K562 (cell line): ENCODE data around the gene LRRC14B. TPM values are rescaled to one million over a fixed set of nuclear protein-coding genes. Genes with fewer than 3 reads are reported as not detected.

Source experiments
- ATAC-seq: fragments of 200-7000 bp; cut with Tn5 transposase; 3 replicates; pipeline ENCODE4 v1.9.1; 2020; ENCODE audit warnings: moderate library complexity
- BruUV-seq: library from RNA; stranded (reverse); fragments of 400-500 nt; replicated peaks from 2 replicates; lab custom pipeline; 2021; lab: Mats Ljungman, UMichigan
- CTCF ChIA-PET: fragments of 300-600 bp; formaldehyde crosslinking; extraction: SDS; loops from one replicate; lab custom pipeline; 2021; ENCODE audit warnings: low intra/inter-chr PET ratio; lab: Yijun Ruan, JAX
- POLR2A ChIA-PET: fragments of 300-600, 350-650 bp; sonication (Branson Sonifier 250); formaldehyde crosslinking; extraction: SDS; loops from one replicate; lab custom pipeline; 2021; ENCODE audit warnings: antibody characterized with exemption, inconsistent platforms; lab: Yijun Ruan, JAX
- DNase-seq, 4 experiments: peaks; one replicate each; pipeline versions ENCODE4 v3.0.0 to v3.0.0-alpha.2; 2011 to 2018; ENCODE audit warnings: low spot score in 3 of 4, mixed read lengths in 3 of 4; ENCODE audit errors: extremely low read depth in 1 of 4
- FAIRE-seq: peaks from 2 replicates; lab custom pipeline; 2011; peaks lifted over from hg19 to GRCh38; lab: Jason Lieb, UNC
- H2AFZ ChIP-seq: 2 replicates; pipeline ENCODE4 v1.6.0; 2011; ENCODE audit warnings: low read depth, low read length, control low read depth, inconsistent platforms
- H3K27ac ChIP-seq: fragments of 200-600 bp; 3 replicates; pipeline ENCODE4 v1.8.0; 2011; ENCODE audit warnings: low read depth, mild to moderate bottlenecking, control low read depth, inconsistent platforms, low read length, moderate library complexity, mixed read lengths; ENCODE audit errors: extremely low read depth
- H3K27me3 ChIP-seq, 2 experiments: fragments of 300-600 bp in 1 of 2; 2 replicates in 1 of 2; 3 replicates in 1 of 2; pipeline versions ENCODE4 v1.6.0 to v1.8.0; 2011; ENCODE audit warnings: inconsistent platforms in 2 of 2, low read length in 2 of 2, mild to moderate bottlenecking in 1 of 2, mixed read lengths in 1 of 2, moderate library complexity in 1 of 2; ENCODE audit not compliant: control insufficient read depth in 2 of 2, insufficient read depth in 2 of 2
- H3K36me3 ChIP-seq: fragments of 300-600 bp; 3 replicates; pipeline ENCODE4 v1.8.0; 2011; ENCODE audit warnings: mild to moderate bottlenecking, low read length, inconsistent platforms; ENCODE audit not compliant: control insufficient read depth, insufficient read depth
- H3K4me1 ChIP-seq, 2 experiments: fragments of 200-600 bp in 1 of 2; replicated peaks in 1 of 2; 2 replicates in 1 of 2; 3 replicates in 1 of 2; pipeline versions ENCODE4 v1.5.1 to v1.8.0; 2011; ENCODE audit warnings: inconsistent platforms in 2 of 2, low read length in 2 of 2, mild to moderate bottlenecking in 1 of 2, mixed read lengths in 1 of 2, moderate library complexity in 1 of 2; ENCODE audit not compliant: control insufficient read depth in 2 of 2, insufficient read depth in 2 of 2
- H3K4me2 ChIP-seq: 2 replicates; pipeline ENCODE4 v1.6.1; 2011; ENCODE audit warnings: low read length, control low read depth, inconsistent platforms, mixed read lengths; ENCODE audit not compliant: insufficient read depth
- H3K4me3 ChIP-seq: fragments of 200-600 bp; sonication (generic), shearing (Covaris generic); 2 replicates; pipeline ENCODE4 v1.5.1; 2016; ENCODE audit warnings: control low read depth, inconsistent platforms
- H3K79me2 ChIP-seq: fragments of 200-600 bp; 3 replicates; pipeline ENCODE4 v1.8.0; 2011; ENCODE audit warnings: low read length, inconsistent platforms; ENCODE audit not compliant: control insufficient read depth, insufficient read depth
- H3K9ac ChIP-seq, 2 experiments: 2 replicates each; pipeline versions ENCODE4 v1.6.0 to v1.6.1; 2011; ENCODE audit warnings: low read depth in 2 of 2, low read length in 2 of 2, control low read depth in 1 of 2, inconsistent platforms in 1 of 2, mild to moderate bottlenecking in 1 of 2, mixed read lengths in 1 of 2; ENCODE audit not compliant: insufficient read depth in 1 of 2
- H3K9me1 ChIP-seq: one replicate; pipeline ENCODE4 v1.6.0; 2011; ENCODE audit warnings: inconsistent platforms, mild to moderate bottlenecking, low read length, moderate library complexity; ENCODE audit not compliant: control insufficient read depth, insufficient read depth
- H3K9me3 ChIP-seq: replicated peaks from 2 replicates; pipeline ENCODE4 v1.5.1; 2011; ENCODE audit warnings: low read depth, low read length, inconsistent platforms; ENCODE audit not compliant: control insufficient read depth, insufficient read depth
- H4K20me1 ChIP-seq: replicated peaks from 2 replicates; pipeline ENCODE4 v1.6.1; 2011; ENCODE audit warnings: low read length, inconsistent platforms, mixed read lengths; ENCODE audit not compliant: control insufficient read depth, insufficient read depth
- ARHGAP35 ChIP-seq: fragments of 450-650 bp; IDR thresholded peaks from 2 replicates; pipeline ENCODE4 v1.6.1; 2018; ENCODE audit not compliant: partially characterized antibody
- EGR1 ChIP-seq: fragments of 450-650 bp; conservative IDR thresholded peaks from 2 replicates; pipeline ENCODE4 v1.6.1; 2017; ENCODE audit warnings: mild to moderate bottlenecking
- EWSR1 ChIP-seq: fragments of 450-650 bp; IDR thresholded peaks from 2 replicates; pipeline ENCODE4 v1.6.1; 2018; ENCODE audit warnings: borderline replicate concordance, mild to moderate bottlenecking, low read depth, moderate library complexity; ENCODE audit not compliant: partially characterized antibody
- FOXJ2 ChIP-seq: fragments of 200-800 bp; sonication (Bioruptor generic); IDR thresholded peaks from 2 replicates; pipeline ENCODE4 v1.6.1; 2016; ENCODE audit warnings: missing genetic modification characterization, missing compliant biosample characterization
- GTF3C2 ChIP-seq: IDR thresholded peaks from 3 replicates; pipeline ENCODE4 v1.6.1; 2011; ENCODE audit warnings: borderline replicate concordance, mild to moderate bottlenecking, moderate library complexity; ENCODE audit not compliant: insufficient read length; ENCODE audit errors: extremely low read depth
- ILK ChIP-seq: fragments of 450-650 bp; IDR thresholded peaks from 2 replicates; pipeline ENCODE4 v1.6.1; 2016; ENCODE audit warnings: missing genetic modification characterization, low read depth, mild to moderate bottlenecking, missing compliant biosample characterization, moderate library complexity, borderline replicate concordance
- L3MBTL2 ChIP-seq: fragments of 450-650 bp; IDR thresholded peaks from 2 replicates; pipeline ENCODE4 v1.6.1; 2016; ENCODE audit warnings: mild to moderate bottlenecking, moderate library complexity
- MAX ChIP-seq: sonication (generic); formaldehyde crosslinking; IDR thresholded peaks from 2 replicates; pipeline ENCODE4 v1.9.0; 2022; ENCODE audit warnings: mild to moderate bottlenecking, missing genetic modification reagents
- MAZ ChIP-seq, 2 experiments: fragments of 450-650 bp in 1 of 2; sonication (generic) in 1 of 2; formaldehyde crosslinking; IDR thresholded peaks in 1 of 2; conservative IDR thresholded peaks in 1 of 2; 2 replicates each; pipeline versions ENCODE4 v1.4.0 to v1.5.0; 2020; ENCODE audit warnings: mild to moderate bottlenecking in 1 of 2, missing genetic modification reagents in 1 of 2
- NFE2 ChIP-seq: IDR thresholded peaks from 2 replicates; pipeline ENCODE4 v1.6.1; 2014; ENCODE audit warnings: antibody characterized with exemption, low read depth
- RB1 ChIP-seq: fragments of 450-650 bp; IDR thresholded peaks from 2 replicates; pipeline ENCODE4 v1.6.1; 2017; ENCODE audit warnings: low read depth, mild to moderate bottlenecking
- RBM34 ChIP-seq: fragments of 200-400 bp; formaldehyde crosslinking; IDR thresholded peaks from 2 replicates; pipeline ENCODE4 v1.6.1; 2018; ENCODE audit warnings: low read length, borderline replicate concordance; ENCODE audit not compliant: insufficient read depth
- TEAD1 ChIP-seq, 2 experiments: fragments of 450-650 bp in 1 of 2; sonication (generic) in 1 of 2; formaldehyde crosslinking; IDR thresholded peaks; 2 replicates each; pipeline versions ENCODE4 v1.4.0 to v1.8.0; 2020 to 2022; ENCODE audit warnings: mild to moderate bottlenecking in 2 of 2, missing genetic modification reagents in 1 of 2
- XRCC5 ChIP-seq: fragments of 200-400 bp; formaldehyde crosslinking; IDR thresholded peaks from 2 replicates; pipeline ENCODE4 v1.6.1; 2017; ENCODE audit warnings: low read depth, mild to moderate bottlenecking, low read length
- ZNF766 ChIP-seq: fragments of 200-800 bp; sonication (Bioruptor generic); conservative IDR thresholded peaks from 2 replicates; pipeline ENCODE4 v1.6.1; 2016; ENCODE audit warnings: missing genetic modification characterization, missing compliant biosample characterization
- WGBS: fragments of 100-300 bp; shearing (Covaris generic); methylation state at CpG from one replicate; pipeline ENCODE4 v1.1.6; 2016; ENCODE audit warnings: low coverage, mixed read lengths; ENCODE audit not compliant: insufficient coverage; ENCODE audit errors: missing lambda C conversion rate; 5-methylcytosine and 5-hydroxymethylcytosine counted together
- in situ Hi-C: fragments of 300-500 bp; cut with MboI; formaldehyde crosslinking; loops from 4 replicates; pipeline ENCODE4 v1.15.0; 2018; ENCODE audit warnings: inconsistent platforms, mixed read lengths
- intact Hi-C: fragments of 100-400 bp; cut with micrococcal nuclease; formaldehyde crosslinking; loops from 2 replicates; pipeline ENCODE4 v1.14.2; 2022
- polyA plus RNA-seq, 8 experiments: library from polyadenylated mRNA; depleted of rRNA in 4 of 8; stranded (reverse) in 5 of 8; unstranded in 3 of 8; fragments of >200 nt; fragmentation: Nextera tagmentation in 2 of 8; fragmentation: Illumina TruSeq in 1 of 8; extraction: Ambion mirVana in 2 of 8; extraction: Trizol in 1 of 8; gene quantifications; 2 replicates each; pipeline versions ENCODE4 v1.2.1 to v1.2.3, GENCODE V29; 2011 to 2014; ENCODE audit warnings: inconsistent platforms in 1 of 8, missing spikeins in 1 of 8
- total RNA-seq, 7 experiments: library from RNA; depleted of rRNA in 6 of 7; stranded (reverse); fragments of >200 nt in 6 of 7; fragmentation: Illumina TruSeq in 2 of 7; extraction: Trizol in 2 of 7; gene quantifications; 2 replicates each; pipeline versions ENCODE4 v1.2.1 to v1.2.3, GENCODE V29; 2011 to 2021; ENCODE audit warnings: low replicate concordance in 1 of 7
- TF ChIP-seq, protein P1 (sequence below): sonication (generic); IDR thresholded peaks from 2 replicates; pipeline ENCODE4 v1.6.1; 2016

Gene LRRC14B
- total and polyA plus RNA-seq, 9 of the 15 experiments (the other 6 are each of a cell fraction or from before 2014, with no cell fraction given), result not detected

DNA sequence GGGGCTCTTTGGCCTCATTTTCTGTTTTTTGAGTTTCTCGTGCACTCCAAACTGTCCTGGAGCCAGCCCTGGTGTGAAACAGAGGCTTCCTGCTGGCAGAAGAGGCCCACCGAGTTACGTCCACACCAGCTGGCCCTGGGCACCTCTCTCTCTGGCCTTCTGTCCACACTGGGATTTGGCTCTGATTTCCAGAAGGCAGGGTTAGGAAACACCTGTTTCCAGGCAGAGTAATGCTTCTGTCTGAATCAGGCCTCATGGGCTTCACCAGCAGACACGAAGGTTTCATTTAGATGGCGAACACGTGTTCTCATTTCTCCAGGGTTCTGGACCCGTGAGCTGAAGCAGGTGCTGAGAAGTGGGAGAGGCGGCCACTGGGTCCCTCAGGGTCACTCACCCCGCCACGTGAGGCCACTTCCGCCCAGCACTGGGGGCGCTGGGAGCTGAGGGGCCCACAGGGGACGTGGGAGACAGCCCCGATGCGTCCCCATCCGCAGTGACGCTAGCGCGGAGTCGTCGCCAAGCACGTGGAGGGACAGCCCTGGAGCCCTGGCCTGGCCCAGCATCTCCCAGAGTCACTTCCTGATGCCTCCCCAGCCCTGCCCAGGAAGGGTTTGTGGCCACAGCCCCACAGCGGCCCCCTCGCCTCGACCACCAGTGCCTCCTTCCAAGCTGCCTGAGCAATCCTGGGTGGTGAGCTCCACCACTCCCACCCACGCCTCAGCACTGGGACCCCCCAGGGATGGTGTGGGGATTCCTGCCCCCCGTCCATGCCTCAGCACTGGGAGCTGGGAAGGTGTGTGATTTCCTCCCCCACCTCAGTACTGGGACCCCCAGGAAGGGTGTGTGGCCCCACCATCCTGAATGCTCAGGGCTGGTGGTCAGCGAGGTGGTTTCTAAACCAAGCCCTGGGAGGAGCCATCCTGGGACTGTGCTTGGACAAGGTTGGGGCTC is 4.9 kb upstream of the LRRC14B start:
- H3K4me1 ChIP-seq, result peaks cover 0 to 54% of the 10 kb centered on the region in 2 experiments; a peak in 2 of 5 replicates
- ChIA-PET POLR2A (interaction anchor here (1.3 kb wide), 1 partner anchor 12 kb away, joined by 3 read pairs; no protein-coding TSS in a partner anchor), CTCF (no interaction called here)
- H3K79me2 ChIP-seq, result no peaks in the 10 kb centered on the region
- no peak overlapping the region for H2AFZ ChIP-seq
- H3K4me3 ChIP-seq, result no peak overlapping the region
- ATAC-seq (no peak), FAIRE-seq (no peak), DNase-seq (no peak)
- H3K9ac ChIP-seq, result peak overlapping the region in 1 of 2 experiments; percentile 19; a peak in 1 of 4 replicates
- H3K4me2 ChIP-seq, result no peak overlapping the region
- H4K20me1 ChIP-seq, result peaks cover 36% of the 10 kb centered on the region
- in situ Hi-C loops (no loop called here), intact Hi-C loops (loop anchor here (5.0 kb wide), 1 partner anchor 251 kb away; no protein-coding TSS in a partner anchor)
- no TSS peak for BruUV-seq
- WGBS, result 8% methylated on average over 28 of the region's 28 CpGs
- H3K27ac ChIP-seq, result no peak overlapping the region
- H3K9me1 ChIP-seq, result no peaks in the 10 kb centered on the region
- peaks cover 48 to 88% of the 10 kb centered on the region in 2 experiments for H3K27me3 ChIP-seq
- H3K36me3 ChIP-seq, result no peaks in the 10 kb centered on the region
- no peaks in the 10 kb centered on the region for H3K9me3 ChIP-seq
- no peak for TF ChIP-seq EWSR1
- TF ChIP-seq, protein P1, sequence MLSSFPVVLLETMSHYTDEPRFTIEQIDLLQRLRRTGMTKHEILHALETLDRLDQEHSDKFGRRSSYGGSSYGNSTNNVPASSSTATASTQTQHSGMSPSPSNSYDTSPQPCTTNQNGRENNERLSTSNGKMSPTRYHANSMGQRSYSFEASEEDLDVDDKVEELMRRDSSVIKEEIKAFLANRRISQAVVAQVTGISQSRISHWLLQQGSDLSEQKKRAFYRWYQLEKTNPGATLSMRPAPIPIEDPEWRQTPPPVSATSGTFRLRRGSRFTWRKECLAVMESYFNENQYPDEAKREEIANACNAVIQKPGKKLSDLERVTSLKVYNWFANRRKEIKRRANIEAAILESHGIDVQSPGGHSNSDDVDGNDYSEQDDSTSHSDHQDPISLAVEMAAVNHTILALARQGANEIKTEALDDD, result no peak
- no peak for TF ChIP-seq RBM34
- no peak for TF ChIP-seq ILK (tag)
- no peak for TF ChIP-seq NFE2
- TF ChIP-seq EGR1, result 0 out of 2 replicates have a peak, but pooled peaks have one; percentile 12
- no peak for TF ChIP-seq MAZ (CRISPR knock-in tag; conservative IDR thresholded peaks at IDR 0.05 in 1 of 2, IDR thresholded peaks at IDR 0.05 in 1 of 2)
- TF ChIP-seq FOXJ2 (tag), result no peak
- TF ChIP-seq RB1, result no peak
- TF ChIP-seq ARHGAP35, result no peak
- no peak for TF ChIP-seq GTF3C2
- TF ChIP-seq ZNF766 (CRISPR knock-in tag), result no peak
- peak; percentile 37 for TF ChIP-seq MAX (CRISPR knock-in tag)
- TF ChIP-seq TEAD1 (CRISPR knock-in tag; IDR thresholded peaks at IDR 0.05), result no peak
- TF ChIP-seq XRCC5, result no peak
- 0 out of 2 replicates have a peak, but pooled peaks have one; percentile 40 for TF ChIP-seq L3MBTL2
